K562 (cell line): Measurements from ENCODE around the gene S100A6. TPM values are rescaled to one million over a fixed set of nuclear protein-coding genes. Genes with fewer than 3 reads are reported as not detected.

ENCODE experiments used
- ATAC-seq: fragments of 200-7000 bp; cut with Tn5 transposase; 3 replicates; pipeline ENCODE4 v1.9.1; 2020; ENCODE audit warnings: moderate library complexity
- BruUV-seq: library from RNA; stranded (reverse); fragments of 400-500 nt; replicated peaks from 2 replicates; lab custom pipeline; 2021; lab: Mats Ljungman, UMichigan
- CTCF ChIA-PET: fragments of 300-600 bp; formaldehyde crosslinking; extraction: SDS; loops from one replicate; lab custom pipeline; 2021; ENCODE audit warnings: low intra/inter-chr PET ratio; lab: Yijun Ruan, JAX
- POLR2A ChIA-PET: fragments of 300-600, 350-650 bp; sonication (Branson Sonifier 250); formaldehyde crosslinking; extraction: SDS; loops from one replicate; lab custom pipeline; 2021; ENCODE audit warnings: antibody characterized with exemption, inconsistent platforms; lab: Yijun Ruan, JAX
- DNase-seq, 4 experiments: peaks; one replicate each; pipeline versions ENCODE4 v3.0.0 to v3.0.0-alpha.2; 2011 to 2018; ENCODE audit warnings: low spot score in 3 of 4, mixed read lengths in 3 of 4; ENCODE audit errors: extremely low read depth in 1 of 4
- FAIRE-seq: peaks from 2 replicates; lab custom pipeline; 2011; peaks lifted over from hg19 to GRCh38; lab: Jason Lieb, UNC
- H2AFZ ChIP-seq: 2 replicates; pipeline ENCODE4 v1.6.0; 2011; ENCODE audit warnings: low read depth, low read length, control low read depth, inconsistent platforms
- H3K27ac ChIP-seq: fragments of 200-600 bp; 3 replicates; pipeline ENCODE4 v1.8.0; 2011; ENCODE audit warnings: low read depth, mild to moderate bottlenecking, control low read depth, inconsistent platforms, low read length, moderate library complexity, mixed read lengths; ENCODE audit errors: extremely low read depth
- H3K27me3 ChIP-seq, 2 experiments: fragments of 300-600 bp in 1 of 2; 2 replicates in 1 of 2; 3 replicates in 1 of 2; pipeline versions ENCODE4 v1.6.0 to v1.8.0; 2011; ENCODE audit warnings: inconsistent platforms in 2 of 2, low read length in 2 of 2, mild to moderate bottlenecking in 1 of 2, mixed read lengths in 1 of 2, moderate library complexity in 1 of 2; ENCODE audit not compliant: control insufficient read depth in 2 of 2, insufficient read depth in 2 of 2
- H3K36me3 ChIP-seq: fragments of 300-600 bp; 3 replicates; pipeline ENCODE4 v1.8.0; 2011; ENCODE audit warnings: mild to moderate bottlenecking, low read length, inconsistent platforms; ENCODE audit not compliant: control insufficient read depth, insufficient read depth
- H3K4me1 ChIP-seq, 2 experiments: fragments of 200-600 bp in 1 of 2; replicated peaks in 1 of 2; 2 replicates in 1 of 2; 3 replicates in 1 of 2; pipeline versions ENCODE4 v1.5.1 to v1.8.0; 2011; ENCODE audit warnings: inconsistent platforms in 2 of 2, low read length in 2 of 2, mild to moderate bottlenecking in 1 of 2, mixed read lengths in 1 of 2, moderate library complexity in 1 of 2; ENCODE audit not compliant: control insufficient read depth in 2 of 2, insufficient read depth in 2 of 2
- H3K4me2 ChIP-seq: 2 replicates; pipeline ENCODE4 v1.6.1; 2011; ENCODE audit warnings: low read length, control low read depth, inconsistent platforms, mixed read lengths; ENCODE audit not compliant: insufficient read depth
- H3K4me3 ChIP-seq: fragments of 200-600 bp; sonication (generic), shearing (Covaris generic); 2 replicates; pipeline ENCODE4 v1.5.1; 2016; ENCODE audit warnings: control low read depth, inconsistent platforms
- H3K79me2 ChIP-seq: fragments of 200-600 bp; 3 replicates; pipeline ENCODE4 v1.8.0; 2011; ENCODE audit warnings: low read length, inconsistent platforms; ENCODE audit not compliant: control insufficient read depth, insufficient read depth
- H3K9ac ChIP-seq, 2 experiments: 2 replicates each; pipeline versions ENCODE4 v1.6.0 to v1.6.1; 2011; ENCODE audit warnings: low read depth in 2 of 2, low read length in 2 of 2, control low read depth in 1 of 2, inconsistent platforms in 1 of 2, mild to moderate bottlenecking in 1 of 2, mixed read lengths in 1 of 2; ENCODE audit not compliant: insufficient read depth in 1 of 2
- H3K9me1 ChIP-seq: one replicate; pipeline ENCODE4 v1.6.0; 2011; ENCODE audit warnings: inconsistent platforms, mild to moderate bottlenecking, low read length, moderate library complexity; ENCODE audit not compliant: control insufficient read depth, insufficient read depth
- H3K9me3 ChIP-seq: replicated peaks from 2 replicates; pipeline ENCODE4 v1.5.1; 2011; ENCODE audit warnings: low read depth, low read length, inconsistent platforms; ENCODE audit not compliant: control insufficient read depth, insufficient read depth
- H4K20me1 ChIP-seq: replicated peaks from 2 replicates; pipeline ENCODE4 v1.6.1; 2011; ENCODE audit warnings: low read length, inconsistent platforms, mixed read lengths; ENCODE audit not compliant: control insufficient read depth, insufficient read depth
- FUS ChIP-seq: fragments of 200-400 bp; formaldehyde crosslinking; optimal IDR thresholded peaks from 2 replicates; pipeline ENCODE3; 2017; ENCODE audit warnings: low read depth, low read length
- HNRNPUL1 ChIP-seq: fragments of 200-400 bp; formaldehyde crosslinking; IDR thresholded peaks from 2 replicates; pipeline ENCODE4 v1.6.1; 2017; ENCODE audit warnings: low read length
- SP2 ChIP-seq: IDR thresholded peaks from 2 replicates; pipeline ENCODE4 v1.6.1; 2011; ENCODE audit warnings: mild to moderate bottlenecking, low read depth, low read length, moderate library complexity; ENCODE audit not compliant: poor library complexity, severe bottlenecking; ENCODE audit errors: extremely low read depth
- ZNF354B ChIP-seq: fragments of 250-450 bp; sonication (Bioruptor Pico); IDR thresholded peaks from 2 replicates; pipeline ENCODE4 v1.4.0; 2020
- ZNF41 ChIP-seq: fragments of 250-450 bp; sonication (Bioruptor Pico); conservative IDR thresholded peaks from 2 replicates; pipeline ENCODE4 v1.4.0; 2020; ENCODE audit warnings: mild to moderate bottlenecking
- WGBS: fragments of 100-300 bp; shearing (Covaris generic); methylation state at CpG from one replicate; pipeline ENCODE4 v1.1.6; 2016; ENCODE audit warnings: low coverage, mixed read lengths; ENCODE audit not compliant: insufficient coverage; ENCODE audit errors: missing lambda C conversion rate; 5-methylcytosine and 5-hydroxymethylcytosine counted together
- in situ Hi-C: fragments of 300-500 bp; cut with MboI; formaldehyde crosslinking; loops from 4 replicates; pipeline ENCODE4 v1.15.0; 2018; ENCODE audit warnings: inconsistent platforms, mixed read lengths
- intact Hi-C: fragments of 100-400 bp; cut with micrococcal nuclease; formaldehyde crosslinking; loops from 2 replicates; pipeline ENCODE4 v1.14.2; 2022
- polyA plus RNA-seq, 8 experiments: library from polyadenylated mRNA; depleted of rRNA in 4 of 8; stranded (reverse) in 5 of 8; unstranded in 3 of 8; fragments of >200 nt; fragmentation: Nextera tagmentation in 2 of 8; fragmentation: Illumina TruSeq in 1 of 8; extraction: Ambion mirVana in 2 of 8; extraction: Trizol in 1 of 8; gene quantifications; 2 replicates each; pipeline versions ENCODE4 v1.2.1 to v1.2.3, GENCODE V29; 2011 to 2014; ENCODE audit warnings: inconsistent platforms in 1 of 8, missing spikeins in 1 of 8
- total RNA-seq, 7 experiments: library from RNA; depleted of rRNA in 6 of 7; stranded (reverse); fragments of >200 nt in 6 of 7; fragmentation: Illumina TruSeq in 2 of 7; extraction: Trizol in 2 of 7; gene quantifications; 2 replicates each; pipeline versions ENCODE4 v1.2.1 to v1.2.3, GENCODE V29; 2011 to 2021; ENCODE audit warnings: low replicate concordance in 1 of 7
- TF ChIP-seq, protein P1 (sequence below): fragments of 450-650 bp; IDR thresholded peaks from 2 replicates; pipeline ENCODE4 v1.6.1; 2016; ENCODE audit warnings: mild to moderate bottlenecking, moderate library complexity
- TF ChIP-seq, protein P2 (sequence below): sonication (generic); formaldehyde crosslinking; IDR thresholded peaks from 2 replicates; pipeline ENCODE4 v1.8.1; 2023; ENCODE audit warnings: mild to moderate bottlenecking, missing genetic modification reagents
- TF ChIP-seq, protein P3 (sequence below): sonication (generic); formaldehyde crosslinking; IDR thresholded peaks from 2 replicates; pipeline ENCODE4 v1.8.0; 2022; ENCODE audit warnings: missing genetic modification reagents, mild to moderate bottlenecking, moderate library complexity, borderline replicate concordance

The S100A6 gene
- total and polyA plus RNA-seq, 9 of the 15 experiments (the other 6 are each of a cell fraction or from before 2014, with no cell fraction given), result 9.8 to 66.5 (median 23.2) TPM

DNA sequence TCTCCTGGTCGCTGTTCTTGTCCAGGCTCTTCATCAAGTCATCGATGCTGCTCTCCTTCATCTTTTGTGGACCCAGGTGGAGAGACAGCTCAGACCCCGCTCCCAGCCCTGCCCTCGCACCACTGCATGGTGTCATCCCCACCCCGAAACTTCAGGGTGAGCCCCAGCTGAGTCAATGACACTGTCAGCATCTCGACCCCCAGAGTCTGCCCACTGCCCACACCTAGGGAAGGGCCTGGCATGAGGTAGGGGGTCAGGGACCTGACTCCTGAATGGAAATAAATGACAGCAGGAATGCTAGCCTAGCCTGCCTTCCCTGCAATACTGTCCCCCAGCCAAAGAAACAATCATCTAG is 1.6 kb upstream of the S100A6 start:
- Histone ChIP-seq H3K4me3 (no peak overlapping the region), H4K20me1 (no peaks in the 10 kb centered on the region), H3K79me2 (no peaks in the 10 kb centered on the region; the same call in 2 of the 3 replicates), H3K9me3 (no peaks in the 10 kb centered on the region), H3K9me1 (no peaks in the 10 kb centered on the region), H3K4me2 (no peak overlapping the region), H3K27ac (no peak overlapping the region), H2AFZ (peak overlapping the region; percentile 85; the same call in 1 of the 2 replicates), H3K27me3 (no peaks in the 10 kb centered on the region), H3K9ac (peak overlapping the region in 1 of 2 experiments; percentile 62; a peak in 2 of 4 replicates), H3K4me1 (peaks cover 67 to 72% of the 10 kb centered on the region in 2 experiments), H3K36me3 (no peaks in the 10 kb centered on the region)
- no peak for ATAC-seq
- in situ Hi-C loops (no loop called here), intact Hi-C loops (no loop called here)
- CTCF ChIA-PET, result interaction anchor here (1.5 kb wide), 1 partner anchor 32 kb away, joined by 5 read pairs; no protein-coding TSS in a partner anchor
- WGBS, result 91% methylated on average over 6 of the region's 6 CpGs
- POLR2A ChIA-PET, result interaction anchor here (0.9 to 1.0 kb wide), 3 partner anchors 8 to 90 kb away, joined by 3 to 4 read pairs (median 3); partner anchors contain the start of genes S100A1, S100A13 and S100A4
- DNase-seq, result peak in 1 of 4 experiments; percentile 2
- no TSS peak for BruUV-seq
- no peak for FAIRE-seq
- TF ChIP-seq ZNF354B, result no peak
- TF ChIP-seq SP2, result no peak
- TF ChIP-seq, protein P1, sequence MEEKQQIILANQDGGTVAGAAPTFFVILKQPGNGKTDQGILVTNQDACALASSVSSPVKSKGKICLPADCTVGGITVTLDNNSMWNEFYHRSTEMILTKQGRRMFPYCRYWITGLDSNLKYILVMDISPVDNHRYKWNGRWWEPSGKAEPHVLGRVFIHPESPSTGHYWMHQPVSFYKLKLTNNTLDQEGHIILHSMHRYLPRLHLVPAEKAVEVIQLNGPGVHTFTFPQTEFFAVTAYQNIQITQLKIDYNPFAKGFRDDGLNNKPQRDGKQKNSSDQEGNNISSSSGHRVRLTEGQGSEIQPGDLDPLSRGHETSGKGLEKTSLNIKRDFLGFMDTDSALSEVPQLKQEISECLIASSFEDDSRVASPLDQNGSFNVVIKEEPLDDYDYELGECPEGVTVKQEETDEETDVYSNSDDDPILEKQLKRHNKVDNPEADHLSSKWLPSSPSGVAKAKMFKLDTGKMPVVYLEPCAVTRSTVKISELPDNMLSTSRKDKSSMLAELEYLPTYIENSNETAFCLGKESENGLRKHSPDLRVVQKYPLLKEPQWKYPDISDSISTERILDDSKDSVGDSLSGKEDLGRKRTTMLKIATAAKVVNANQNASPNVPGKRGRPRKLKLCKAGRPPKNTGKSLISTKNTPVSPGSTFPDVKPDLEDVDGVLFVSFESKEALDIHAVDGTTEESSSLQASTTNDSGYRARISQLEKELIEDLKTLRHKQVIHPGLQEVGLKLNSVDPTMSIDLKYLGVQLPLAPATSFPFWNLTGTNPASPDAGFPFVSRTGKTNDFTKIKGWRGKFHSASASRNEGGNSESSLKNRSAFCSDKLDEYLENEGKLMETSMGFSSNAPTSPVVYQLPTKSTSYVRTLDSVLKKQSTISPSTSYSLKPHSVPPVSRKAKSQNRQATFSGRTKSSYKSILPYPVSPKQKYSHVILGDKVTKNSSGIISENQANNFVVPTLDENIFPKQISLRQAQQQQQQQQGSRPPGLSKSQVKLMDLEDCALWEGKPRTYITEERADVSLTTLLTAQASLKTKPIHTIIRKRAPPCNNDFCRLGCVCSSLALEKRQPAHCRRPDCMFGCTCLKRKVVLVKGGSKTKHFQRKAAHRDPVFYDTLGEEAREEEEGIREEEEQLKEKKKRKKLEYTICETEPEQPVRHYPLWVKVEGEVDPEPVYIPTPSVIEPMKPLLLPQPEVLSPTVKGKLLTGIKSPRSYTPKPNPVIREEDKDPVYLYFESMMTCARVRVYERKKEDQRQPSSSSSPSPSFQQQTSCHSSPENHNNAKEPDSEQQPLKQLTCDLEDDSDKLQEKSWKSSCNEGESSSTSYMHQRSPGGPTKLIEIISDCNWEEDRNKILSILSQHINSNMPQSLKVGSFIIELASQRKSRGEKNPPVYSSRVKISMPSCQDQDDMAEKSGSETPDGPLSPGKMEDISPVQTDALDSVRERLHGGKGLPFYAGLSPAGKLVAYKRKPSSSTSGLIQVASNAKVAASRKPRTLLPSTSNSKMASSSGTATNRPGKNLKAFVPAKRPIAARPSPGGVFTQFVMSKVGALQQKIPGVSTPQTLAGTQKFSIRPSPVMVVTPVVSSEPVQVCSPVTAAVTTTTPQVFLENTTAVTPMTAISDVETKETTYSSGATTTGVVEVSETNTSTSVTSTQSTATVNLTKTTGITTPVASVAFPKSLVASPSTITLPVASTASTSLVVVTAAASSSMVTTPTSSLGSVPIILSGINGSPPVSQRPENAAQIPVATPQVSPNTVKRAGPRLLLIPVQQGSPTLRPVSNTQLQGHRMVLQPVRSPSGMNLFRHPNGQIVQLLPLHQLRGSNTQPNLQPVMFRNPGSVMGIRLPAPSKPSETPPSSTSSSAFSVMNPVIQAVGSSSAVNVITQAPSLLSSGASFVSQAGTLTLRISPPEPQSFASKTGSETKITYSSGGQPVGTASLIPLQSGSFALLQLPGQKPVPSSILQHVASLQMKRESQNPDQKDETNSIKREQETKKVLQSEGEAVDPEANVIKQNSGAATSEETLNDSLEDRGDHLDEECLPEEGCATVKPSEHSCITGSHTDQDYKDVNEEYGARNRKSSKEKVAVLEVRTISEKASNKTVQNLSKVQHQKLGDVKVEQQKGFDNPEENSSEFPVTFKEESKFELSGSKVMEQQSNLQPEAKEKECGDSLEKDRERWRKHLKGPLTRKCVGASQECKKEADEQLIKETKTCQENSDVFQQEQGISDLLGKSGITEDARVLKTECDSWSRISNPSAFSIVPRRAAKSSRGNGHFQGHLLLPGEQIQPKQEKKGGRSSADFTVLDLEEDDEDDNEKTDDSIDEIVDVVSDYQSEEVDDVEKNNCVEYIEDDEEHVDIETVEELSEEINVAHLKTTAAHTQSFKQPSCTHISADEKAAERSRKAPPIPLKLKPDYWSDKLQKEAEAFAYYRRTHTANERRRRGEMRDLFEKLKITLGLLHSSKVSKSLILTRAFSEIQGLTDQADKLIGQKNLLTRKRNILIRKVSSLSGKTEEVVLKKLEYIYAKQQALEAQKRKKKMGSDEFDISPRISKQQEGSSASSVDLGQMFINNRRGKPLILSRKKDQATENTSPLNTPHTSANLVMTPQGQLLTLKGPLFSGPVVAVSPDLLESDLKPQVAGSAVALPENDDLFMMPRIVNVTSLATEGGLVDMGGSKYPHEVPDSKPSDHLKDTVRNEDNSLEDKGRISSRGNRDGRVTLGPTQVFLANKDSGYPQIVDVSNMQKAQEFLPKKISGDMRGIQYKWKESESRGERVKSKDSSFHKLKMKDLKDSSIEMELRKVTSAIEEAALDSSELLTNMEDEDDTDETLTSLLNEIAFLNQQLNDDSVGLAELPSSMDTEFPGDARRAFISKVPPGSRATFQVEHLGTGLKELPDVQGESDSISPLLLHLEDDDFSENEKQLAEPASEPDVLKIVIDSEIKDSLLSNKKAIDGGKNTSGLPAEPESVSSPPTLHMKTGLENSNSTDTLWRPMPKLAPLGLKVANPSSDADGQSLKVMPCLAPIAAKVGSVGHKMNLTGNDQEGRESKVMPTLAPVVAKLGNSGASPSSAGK, result no peak
- no peak for TF ChIP-seq ZNF41 (CRISPR knock-in tag)
- TF ChIP-seq, protein P2, sequence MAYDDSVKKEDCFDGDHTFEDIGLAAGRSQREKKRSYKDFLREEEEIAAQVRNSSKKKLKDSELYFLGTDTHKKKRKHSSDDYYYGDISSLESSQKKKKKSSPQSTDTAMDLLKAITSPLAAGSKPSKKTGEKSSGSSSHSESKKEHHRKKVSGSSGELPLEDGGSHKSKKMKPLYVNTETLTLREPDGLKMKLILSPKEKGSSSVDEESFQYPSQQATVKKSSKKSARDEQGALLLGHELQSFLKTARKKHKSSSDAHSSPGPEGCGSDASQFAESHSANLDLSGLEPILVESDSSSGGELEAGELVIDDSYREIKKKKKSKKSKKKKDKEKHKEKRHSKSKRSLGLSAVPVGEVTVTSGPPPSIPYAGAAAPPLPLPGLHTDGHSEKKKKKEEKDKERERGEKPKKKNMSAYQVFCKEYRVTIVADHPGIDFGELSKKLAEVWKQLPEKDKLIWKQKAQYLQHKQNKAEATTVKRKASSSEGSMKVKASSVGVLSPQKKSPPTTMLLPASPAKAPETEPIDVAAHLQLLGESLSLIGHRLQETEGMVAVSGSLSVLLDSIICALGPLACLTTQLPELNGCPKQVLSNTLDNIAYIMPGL (CRISPR knock-in tag), result no peak
- no peak for TF ChIP-seq FUS
- TF ChIP-seq, protein P3, sequence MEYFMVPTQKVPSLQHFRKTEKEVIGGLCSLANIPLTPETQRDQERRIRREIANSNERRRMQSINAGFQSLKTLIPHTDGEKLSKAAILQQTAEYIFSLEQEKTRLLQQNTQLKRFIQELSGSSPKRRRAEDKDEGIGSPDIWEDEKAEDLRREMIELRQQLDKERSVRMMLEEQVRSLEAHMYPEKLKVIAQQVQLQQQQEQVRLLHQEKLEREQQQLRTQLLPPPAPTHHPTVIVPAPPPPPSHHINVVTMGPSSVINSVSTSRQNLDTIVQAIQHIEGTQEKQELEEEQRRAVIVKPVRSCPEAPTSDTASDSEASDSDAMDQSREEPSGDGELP, result no peak
- TF ChIP-seq HNRNPUL1, result no peak
